NOMO-1 (cell line): ENCODE measurements around the gene FAM181B.

Source experiments
- DNase-seq, 2 experiments: peaks; one replicate each; lab custom pipeline; 2025; ENCODE audit not compliant: unreplicated experiment in 2 of 2; lab: John Stamatoyannopoulos, UW

FAM181B gene, protein sequence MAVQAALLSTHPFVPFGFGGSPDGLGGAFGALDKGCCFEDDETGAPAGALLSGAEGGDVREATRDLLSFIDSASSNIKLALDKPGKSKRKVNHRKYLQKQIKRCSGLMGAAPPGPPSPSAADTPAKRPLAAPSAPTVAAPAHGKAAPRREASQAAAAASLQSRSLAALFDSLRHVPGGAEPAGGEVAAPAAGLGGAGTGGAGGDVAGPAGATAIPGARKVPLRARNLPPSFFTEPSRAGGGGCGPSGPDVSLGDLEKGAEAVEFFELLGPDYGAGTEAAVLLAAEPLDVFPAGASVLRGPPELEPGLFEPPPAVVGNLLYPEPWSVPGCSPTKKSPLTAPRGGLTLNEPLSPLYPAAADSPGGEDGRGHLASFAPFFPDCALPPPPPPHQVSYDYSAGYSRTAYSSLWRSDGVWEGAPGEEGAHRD

GRCh38 chr11:82733444-82734119, at the start of gene FAM181B:
Gene FAM181B (minus strand): TSS chr11:82733864. CDS start chr11:82733729, 135 bp downstream.
- DNase-seq, result peak; percentile 32 to 50

GRCh38 chr11:82782825-82783374, 49.2 kb upstream of the FAM181B start:
- no peak for DNase-seq

DNA sequence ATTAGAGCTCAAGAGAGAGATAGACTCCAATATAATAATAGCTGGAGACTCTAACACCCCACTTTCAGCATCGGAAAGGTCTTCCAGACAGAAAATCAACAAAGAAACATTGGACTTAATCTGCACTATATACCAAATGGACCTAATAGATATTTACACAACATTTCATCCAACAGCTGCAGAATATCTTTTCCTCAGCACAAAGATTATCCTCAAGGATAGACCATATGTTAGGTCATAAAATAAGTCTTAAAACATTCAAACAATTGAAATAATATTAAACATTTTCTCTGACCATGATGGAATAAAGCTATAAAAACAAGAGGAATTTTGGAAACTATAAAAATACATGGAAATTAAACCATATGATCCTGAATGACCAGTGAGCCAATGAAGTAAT, 45.1 kb upstream of the FAM181B start:
- DNase-seq, result no peak

DNA sequence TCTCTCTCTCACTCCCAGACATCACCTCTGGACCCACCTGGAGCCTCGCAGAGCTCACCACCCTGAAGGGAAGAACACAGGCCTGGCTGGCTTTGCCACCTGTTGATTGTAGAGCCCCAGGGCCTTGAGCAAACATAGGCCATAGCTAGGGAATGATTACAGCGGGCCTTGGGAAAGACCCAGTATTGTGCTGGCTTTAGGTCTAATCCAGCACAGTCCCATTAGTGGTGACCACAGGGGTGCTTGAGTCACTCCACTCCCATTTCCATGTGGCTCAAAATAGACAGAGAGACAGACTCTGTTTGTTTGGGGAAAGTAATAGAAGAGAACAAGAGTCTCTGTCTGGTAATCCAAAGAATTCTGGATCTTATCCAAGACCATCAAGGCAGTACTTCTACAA, 42.7 kb upstream of the FAM181B start:
- DNase-seq, result no peak

- DNase-seq, result peak; percentile 39 to 47
Measured at GRCh38 chr11:82775736-82776346, 42.2 kb upstream of the FAM181B start.

- no peak for DNase-seq
Measured at GRCh38 chr11:82775218-82775617, 41.6 kb upstream of the FAM181B start.

DNA sequence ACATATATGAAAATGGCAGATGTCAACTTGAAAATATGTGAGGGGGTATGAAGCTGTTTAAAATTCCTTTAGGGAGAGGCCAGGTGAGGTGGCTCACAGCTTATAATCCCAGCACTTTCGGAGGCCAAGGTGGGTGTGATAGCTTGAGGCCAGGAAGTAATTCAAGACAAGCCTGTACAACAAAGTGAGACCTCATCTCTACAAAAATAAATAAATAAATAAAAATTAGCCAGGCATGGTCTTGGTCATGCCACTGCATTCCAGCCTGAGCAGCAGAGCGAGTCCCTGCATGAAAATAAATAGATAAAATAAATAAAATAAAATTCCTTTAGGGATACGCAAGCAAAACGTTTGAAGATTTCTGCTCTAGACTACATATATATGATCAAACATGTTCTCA, 38.1 kb upstream of the FAM181B start:
- no peak for DNase-seq

DNA sequence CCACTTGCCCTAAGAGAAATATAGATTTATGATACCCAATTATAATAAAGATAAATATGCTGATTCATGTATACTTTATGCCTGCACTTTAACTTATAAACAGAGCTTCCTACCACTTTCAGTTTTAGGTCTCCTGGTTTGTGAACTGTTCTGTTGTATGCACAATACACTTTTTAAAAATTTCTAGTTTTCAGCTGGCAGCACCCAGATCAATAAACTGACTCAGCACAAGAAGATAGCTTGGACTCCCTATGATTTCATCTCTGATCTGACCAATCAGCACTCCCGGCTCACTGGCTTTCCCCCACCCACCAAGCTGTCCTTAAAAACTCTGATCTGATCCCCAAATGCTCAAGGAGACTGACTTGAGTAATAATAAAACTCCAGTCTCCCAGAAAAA, 33.5 kb upstream of the FAM181B start:
- no peak for DNase-seq

GRCh38 chr11:82765466-82766034, 31.9 kb upstream of the FAM181B start:
- no peak for DNase-seq

GRCh38 chr11:82763167-82763566, 29.5 kb upstream of the FAM181B start:
- DNase-seq, result no peak

- no peak for DNase-seq
Measured at GRCh38 chr11:82759649-82760048, 26.0 kb upstream of the FAM181B start.

DNA sequence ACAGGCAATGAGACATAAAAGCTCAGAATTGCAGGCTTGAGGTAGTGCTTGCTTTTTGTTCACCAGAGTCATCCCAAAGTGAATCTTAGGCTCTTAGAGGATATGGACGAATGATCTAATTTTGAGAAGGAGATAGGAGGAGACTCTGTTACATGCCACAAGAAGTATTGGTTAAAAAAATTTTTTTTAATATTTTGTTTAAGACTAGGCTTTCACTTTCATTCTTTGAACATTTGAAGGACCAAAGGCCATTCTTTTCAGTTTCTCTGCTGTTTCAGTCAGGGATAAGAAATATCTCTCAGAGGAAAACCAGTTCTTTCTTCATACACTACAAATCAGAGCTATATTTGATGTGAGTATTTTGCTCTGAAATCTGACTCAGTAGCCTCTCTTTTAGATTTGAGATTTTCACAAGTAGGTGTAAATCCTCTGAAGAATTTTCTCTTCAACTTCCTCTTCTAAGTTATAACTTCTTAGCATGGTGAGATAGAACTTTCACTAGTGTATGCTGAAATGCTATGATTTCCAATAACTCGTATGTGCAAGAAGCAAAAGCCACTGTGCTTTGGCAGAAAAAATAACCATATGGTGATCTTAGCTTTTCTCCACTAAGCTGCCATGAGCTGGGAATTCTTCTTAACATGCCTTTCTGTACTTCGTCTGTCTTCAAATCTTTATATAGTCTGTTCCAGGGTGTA, 24.1 kb upstream of the FAM181B start:
- peak in 1 of 2 experiments; percentile 23 for DNase-seq

GRCh38 chr11:82756765-82757639, 23.3 kb upstream of the FAM181B start:
- no peak for DNase-seq

DNA sequence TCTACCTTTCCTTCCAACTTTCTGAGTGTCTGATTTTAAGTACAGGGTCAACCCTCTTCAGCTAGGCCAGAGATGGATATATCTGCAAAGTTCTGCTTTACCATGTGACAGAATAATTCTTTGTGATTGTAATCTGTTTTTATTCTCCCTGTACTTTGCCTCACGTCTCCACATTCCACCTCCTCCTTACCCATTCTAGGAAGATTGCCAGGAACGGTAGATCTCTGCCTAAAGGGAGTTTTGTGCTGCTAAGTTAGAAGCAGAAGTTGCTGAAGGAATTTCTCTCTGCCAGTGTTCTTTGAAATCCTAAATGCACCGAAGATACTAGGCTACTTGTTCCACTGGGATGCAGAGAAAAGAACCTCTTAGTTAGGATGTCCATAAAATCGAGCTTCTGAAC, 20.7 kb upstream of the FAM181B start:
- DNase-seq, result no peak

- DNase-seq, result no peak
Measured at GRCh38 chr11:82753921-82754320, 20.3 kb upstream of the FAM181B start.

GRCh38 chr11:82752801-82753200, 19.1 kb upstream of the FAM181B start:
- no peak for DNase-seq

DNA sequence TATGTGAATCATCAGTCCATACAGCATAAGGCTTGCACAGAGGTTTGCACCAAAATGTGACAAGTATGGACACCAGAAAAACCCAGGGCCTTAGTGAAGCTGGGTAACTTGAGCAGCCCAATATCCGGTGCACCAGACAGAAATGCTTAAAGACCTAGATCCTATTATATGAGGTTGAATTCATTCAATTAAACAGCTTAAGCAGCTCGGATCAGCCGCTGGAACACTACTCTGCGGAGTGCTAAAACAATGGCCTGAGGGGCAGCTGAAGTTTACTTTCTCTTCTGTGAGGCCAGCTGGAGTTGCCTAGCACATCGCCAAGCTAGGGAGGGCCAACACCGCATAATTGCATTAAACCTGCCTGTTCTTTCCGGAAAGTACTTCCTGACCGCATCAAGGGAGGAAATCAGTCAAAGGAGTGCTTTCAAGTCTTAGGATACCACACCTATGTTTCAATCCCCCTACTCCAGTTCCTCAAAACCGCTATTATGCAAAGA, 17.0 kb upstream of the FAM181B start:
- DNase-seq, result no peak

GRCh38 chr11:82747471-82747870, 13.8 kb upstream of the FAM181B start:
- no peak for DNase-seq

- no peak for DNase-seq
Measured at GRCh38 chr11:82738091-82738490, 4.4 kb upstream of the FAM181B start.
